Naive B cell (primary cell): ENCODE data around the gene MRPS26. TPM values are rescaled to one million over a fixed set of nuclear protein-coding genes. Genes with fewer than 3 reads are reported as not detected.
A peak's percentile ranks its signal among the peaks of the same experiment; 100 is the strongest.
"Not testable (repeated sequence)": the region's sequence is repeated elsewhere in the genome, so short reads cannot be mapped to it uniquely, and the experiment has no call there.

Experiments used
- ATAC-seq, 2 donors: fragments of 150-1000 bp; cut with Tn5 transposase; 2 replicates each; pipeline ENCODE4 v1.10.0; 2021; ENCODE audit warnings: low read depth in 2 of 2, mild to moderate bottlenecking in 2 of 2, moderate library complexity in 2 of 2
- DNase-seq: peaks from one replicate; pipeline ENCODE4 v3.0.0; 2022
- H3K27ac Mint-ChIP-seq, 6 donors: one replicate each; pipeline ENCODE4 v1.8.0; 2020 to 2022; ENCODE audit warnings: mild to moderate bottlenecking in 6 of 6, mixed read lengths in 6 of 6, moderate library complexity in 5 of 6, inconsistent platforms in 2 of 6
- H3K27me3 Mint-ChIP-seq, 3 donors: one replicate each; pipeline ENCODE4 v1.8.0; 2021 to 2022; ENCODE audit warnings: mixed read lengths in 3 of 3, mild to moderate bottlenecking in 1 of 3
- H3K36me3 Mint-ChIP-seq, 2 donors: one replicate each; pipeline ENCODE4 v1.8.0; 2020 to 2022; ENCODE audit warnings: mixed read lengths in 2 of 2, inconsistent platforms in 1 of 2, mild to moderate bottlenecking in 1 of 2
- H3K4me1 Mint-ChIP-seq, 3 donors: one replicate each; pipeline ENCODE4 v1.8.0; 2020 to 2022; ENCODE audit warnings: mixed read lengths in 3 of 3, inconsistent platforms in 1 of 3, mild to moderate bottlenecking in 1 of 3, moderate library complexity in 1 of 3
- H3K4me3 Mint-ChIP-seq, 8 donors: one replicate each; pipeline ENCODE4 v1.8.0; 2020 to 2022; ENCODE audit warnings: mild to moderate bottlenecking in 8 of 8, mixed read lengths in 8 of 8, moderate library complexity in 8 of 8, inconsistent platforms in 2 of 8
- H3K9me3 Mint-ChIP-seq, 7 donors: one replicate each; pipeline ENCODE4 v1.8.0; 2020 to 2022; ENCODE audit warnings: mixed read lengths in 7 of 7, mild to moderate bottlenecking in 5 of 7, inconsistent platforms in 2 of 7, moderate library complexity in 1 of 7
- polyA plus RNA-seq, 6 donors: library from polyadenylated mRNA; unstranded; fragments of 300-500 nt; fragmentation: Illumina TruSeq; gene quantifications; one replicate each; pipeline ENCODE4 v1.2.3, GENCODE V29; 2021; ENCODE audit warnings: low read depth in 6 of 6

The MRPS26 gene
- polyA plus RNA-seq, 6 donors from 2014 or later = 64.0 to 94.6 (median 79.8) TPM

- peak; percentile 46 to 58 for ATAC-seq
- no peak for DNase-seq
- peak overlapping the region; percentile 78 to 95 (median 92) for H3K4me3 Mint-ChIP-seq
- peaks cover 0 to 7% of the 10 kb centered on the region in 2 donors for H3K36me3 Mint-ChIP-seq
- H3K27me3 Mint-ChIP-seq = no peaks in the 10 kb centered on the region
- H3K9me3 Mint-ChIP-seq = no peaks in the 10 kb centered on the region
- peak overlapping the region; percentile 80 to 93 (median 88) for H3K27ac Mint-ChIP-seq
- H3K4me1 Mint-ChIP-seq = peaks cover 17 to 28% (median 21%) of the 10 kb centered on the region in 3 donors
Measured at GRCh38 chr20:3045042-3045815, 623 bp upstream of the MRPS26 start.

GRCh38 chr20:3046677-3047462 lies 1.0 kb downstream of the MRPS26 start:
- Mint-ChIP-seq H3K36me3 (peaks cover 0 to 3% of the 10 kb centered on the region in 2 donors), H3K4me1 (peaks cover 17 to 28% (median 17%) of the 10 kb centered on the region in 3 donors), H3K4me3 (peak overlapping the region; percentile 78 to 94 (median 90)), H3K27ac (peak overlapping the region in 4 of 6 donors; percentile 39 to 81 (median 64)), H3K27me3 (no peaks in the 10 kb centered on the region), H3K9me3 (no peaks in the 10 kb centered on the region)
- ATAC-seq (no peak), DNase-seq (no peak)

GRCh38 chr20:3047486-3048419 lies 1.9 kb downstream of the MRPS26 start:
- Mint-ChIP-seq H3K27me3 (no peaks in the 10 kb centered on the region), H3K36me3 (peaks cover 0 to 3% of the 10 kb centered on the region in 2 donors)
- no peak for DNase-seq

GRCh38 chr20:3051385-3052019 lies 5.7 kb downstream of the MRPS26 start:
- Mint-ChIP-seq H3K27me3 (no peaks in the 10 kb centered on the region), H3K4me3 (no peak overlapping the region), H3K4me1 (peaks cover 7 to 15% (median 10%) of the 10 kb centered on the region in 3 donors), H3K9me3 (no peaks in the 10 kb centered on the region), H3K27ac (no peak overlapping the region), H3K36me3 (peaks cover 0 to 3% of the 10 kb centered on the region in 2 donors)
- ATAC-seq = peak in 1 of 2 donors; percentile 43
- no peak for DNase-seq

More at GRCh38 chr20:3047486-3048419, 1.9 kb downstream of the MRPS26 start:
- H3K4me1 Mint-ChIP-seq = peaks cover 17 to 28% (median 17%) of the 10 kb centered on the region in 3 donors
- peak overlapping the region; percentile 78 to 94 (median 90) for H3K4me3 Mint-ChIP-seq
- no peak for ATAC-seq
- no peaks in the 10 kb centered on the region for H3K9me3 Mint-ChIP-seq
- H3K27ac Mint-ChIP-seq = peak overlapping the region in 1 of 6 donors; percentile 64

- Mint-ChIP-seq H3K4me3 (no peak overlapping the region), H3K9me3 (no peaks in the 10 kb centered on the region), H3K4me1 (peaks cover under 1 to 17% (median 5%) of the 10 kb centered on the region in 3 donors), H3K27me3 (no peaks in the 10 kb centered on the region), H3K27ac (no peak overlapping the region), H3K36me3 (no peaks in the 10 kb centered on the region)
- DNase-seq (no peak), ATAC-seq (no peak)
Measured at GRCh38 chr20:3059489-3059888, 13.6 kb downstream of the MRPS26 start.

GRCh38 chr20:3064119-3064518 lies 18.3 kb downstream of the MRPS26 start:
- not testable (repeated sequence) for H3K9me3 Mint-ChIP-seq, H3K36me3 Mint-ChIP-seq, H3K27me3 Mint-ChIP-seq, DNase-seq, ATAC-seq, H3K4me3 Mint-ChIP-seq
- Mint-ChIP-seq H3K4me1 (peaks cover 8 to 31% (median 30%) of the 10 kb centered on the region in 3 donors), H3K27ac (peak overlapping the region in 2 of 6 donors; percentile 74 to 89)

GRCh38 chr20:3067139-3068014 lies 21.5 kb downstream of the MRPS26 start:
- ATAC-seq (no peak), DNase-seq (no peak)
- Mint-ChIP-seq H3K4me3 (peak overlapping the region in 1 of 8 donors; percentile 51), H3K27ac (peak overlapping the region in 4 of 6 donors; percentile 68 to 73 (median 70)), H3K27me3 (no peaks in the 10 kb centered on the region), H3K9me3 (no peaks in the 10 kb centered on the region), H3K4me1 (peaks cover 15 to 42% (median 27%) of the 10 kb centered on the region in 3 donors), H3K36me3 (peaks cover 0 to 5% of the 10 kb centered on the region in 2 donors)

- Mint-ChIP-seq H3K36me3 (peaks cover 0 to 5% of the 10 kb centered on the region in 2 donors), H3K4me1 (peaks cover 19 to 45% (median 30%) of the 10 kb centered on the region in 3 donors), H3K27ac (peak overlapping the region in 1 of 6 donors; percentile 69), H3K9me3 (no peaks in the 10 kb centered on the region), H3K27me3 (no peaks in the 10 kb centered on the region), H3K4me3 (no peak overlapping the region)
- DNase-seq (no peak), ATAC-seq (no peak)
Measured at GRCh38 chr20:3068075-3068474, 22.2 kb downstream of the MRPS26 start.

- Mint-ChIP-seq H3K4me3 (peak overlapping the region in 1 of 8 donors; percentile 52), H3K4me1 (peaks cover 19 to 45% (median 30%) of the 10 kb centered on the region in 3 donors), H3K27ac (no peak overlapping the region), H3K27me3 (peaks cover 0 to 2% (median 0%) of the 10 kb centered on the region in 3 donors), H3K36me3 (peaks cover 0 to 5% of the 10 kb centered on the region in 2 donors), H3K9me3 (no peaks in the 10 kb centered on the region)
- ATAC-seq (peak in 1 of 2 donors; percentile 17), DNase-seq (no peak)
Measured at GRCh38 chr20:3068986-3069900, 23.4 kb downstream of the MRPS26 start.

GRCh38 chr20:3070725-3071124 lies 24.9 kb downstream of the MRPS26 start:
- DNase-seq (no peak), ATAC-seq (no peak)
- Mint-ChIP-seq H3K4me3 (peak overlapping the region; percentile 75 to 91 (median 88)), H3K4me1 (peaks cover 15 to 42% (median 24%) of the 10 kb centered on the region in 3 donors), H3K27ac (peak overlapping the region in 5 of 6 donors; percentile 3 to 92 (median 62)), H3K27me3 (peaks cover 0 to 7% (median 4%) of the 10 kb centered on the region in 3 donors), H3K36me3 (peaks cover 0 to 5% of the 10 kb centered on the region in 2 donors), H3K9me3 (no peaks in the 10 kb centered on the region)

- H3K4me1 Mint-ChIP-seq = peaks cover 15 to 42% (median 24%) of the 10 kb centered on the region in 3 donors
- H3K4me3 Mint-ChIP-seq = peak overlapping the region; percentile 75 to 91 (median 88)
- no peak for ATAC-seq
- peak overlapping the region in 4 of 6 donors; percentile 34 to 92 (median 74) for H3K27ac Mint-ChIP-seq
- peaks cover 2 to 9% (median 8%) of the 10 kb centered on the region in 3 donors for H3K27me3 Mint-ChIP-seq
- peaks cover 0 to 5% of the 10 kb centered on the region in 2 donors for H3K36me3 Mint-ChIP-seq
- H3K9me3 Mint-ChIP-seq = no peaks in the 10 kb centered on the region
- DNase-seq = no peak
Measured at GRCh38 chr20:3071266-3071609, 25.4 kb downstream of the MRPS26 start.
